CD4-positive, alpha-beta memory T cell (primary cell): ENCODE data around the gene SLC4A11. TPM values are rescaled to one million over a fixed set of nuclear protein-coding genes. Genes with fewer than 3 reads are reported as not detected.
"Not testable (repeated sequence)": the region's sequence is repeated elsewhere in the genome, so short reads cannot be mapped to it uniquely, and the experiment has no call there.

Source experiments
- CTCF ChIA-PET: fragments of 350-600 bp; sonication (Branson Sonifier 250); formaldehyde crosslinking; loops from one replicate; lab custom pipeline; 2021; ENCODE audit warnings: inconsistent platforms; ENCODE audit not compliant: partially characterized antibody; lab: Charles Lee
- POLR2A ChIA-PET: fragments of 350-600 bp; sonication (Branson Sonifier 250); formaldehyde crosslinking; loops from one replicate; lab custom pipeline; 2021; ENCODE audit not compliant: partially characterized antibody; lab: Charles Lee
- DNase-seq, 5 donors: peaks; one replicate each; pipeline versions ENCODE4 v3.0.0 to v3.0.0-alpha.2; 2020 to 2022; ENCODE audit warnings: mixed read lengths in 1 of 5
- H3K27ac ChIP-seq: one replicate; pipeline ENCODE4 v1.7.0; 2013; ENCODE audit warnings: low read depth, low read length
- H3K27me3 ChIP-seq: 2 replicates; pipeline ENCODE4 v1.7.0; 2013; ENCODE audit warnings: mild to moderate bottlenecking, low read length, moderate library complexity; ENCODE audit not compliant: insufficient read depth
- H3K36me3 ChIP-seq: 2 replicates; pipeline ENCODE4 v1.7.0; 2013; ENCODE audit warnings: mild to moderate bottlenecking, low read length, moderate library complexity; ENCODE audit not compliant: insufficient read depth
- H3K4me1 ChIP-seq: 2 replicates; pipeline ENCODE4 v1.7.0; 2013; ENCODE audit warnings: mild to moderate bottlenecking, low read length, moderate library complexity; ENCODE audit not compliant: insufficient read depth
- H3K4me3 ChIP-seq, 2 donors: one replicate each; pipeline ENCODE4 v1.7.0; 2013; ENCODE audit warnings: low read length in 2 of 2, mild to moderate bottlenecking in 1 of 2
- H3K9me3 ChIP-seq, 2 donors: one replicate each; pipeline ENCODE4 v1.7.0; 2013; ENCODE audit warnings: low read length in 2 of 2, control low read depth in 1 of 2; ENCODE audit not compliant: control insufficient read depth in 1 of 2
- H3K27ac Mint-ChIP-seq, 7 donors: one replicate each; pipeline ENCODE4 v1.8.0; 2020 to 2021; ENCODE audit warnings: mixed read lengths in 7 of 7, mild to moderate bottlenecking in 6 of 7, inconsistent platforms in 3 of 7, moderate library complexity in 3 of 7
- H3K27me3 Mint-ChIP-seq, 2 donors: one replicate each; pipeline ENCODE4 v1.8.0; 2020 to 2021; ENCODE audit warnings: mixed read lengths in 2 of 2
- H3K36me3 Mint-ChIP-seq, 2 donors: one replicate each; pipeline ENCODE4 v1.8.0; 2020 to 2021; ENCODE audit warnings: mixed read lengths in 2 of 2, inconsistent platforms in 1 of 2, mild to moderate bottlenecking in 1 of 2
- H3K4me1 Mint-ChIP-seq, 4 donors: one replicate each; pipeline ENCODE4 v1.8.0; 2020 to 2021; ENCODE audit warnings: mixed read lengths in 4 of 4, mild to moderate bottlenecking in 1 of 4
- H3K4me3 Mint-ChIP-seq, 8 donors: one replicate each; pipeline ENCODE4 v1.8.0; 2020 to 2021; ENCODE audit warnings: mixed read lengths in 8 of 8, mild to moderate bottlenecking in 7 of 8, moderate library complexity in 6 of 8, inconsistent platforms in 3 of 8
- H3K9me3 Mint-ChIP-seq, 8 donors: one replicate each; pipeline ENCODE4 v1.8.0; 2020 to 2021; ENCODE audit warnings: mixed read lengths in 8 of 8, mild to moderate bottlenecking in 5 of 8, inconsistent platforms in 3 of 8, moderate library complexity in 1 of 8
- intact Hi-C: fragments of 100-400 bp; cut with micrococcal nuclease; formaldehyde crosslinking; loops from one replicate; pipeline ENCODE4 v1.15.1; 2023
- polyA plus RNA-seq, 2 donors: library from polyadenylated mRNA; unstranded; fragments of 300-500 nt; fragmentation: Illumina TruSeq; gene quantifications; one replicate each; pipeline ENCODE4 v1.2.3, GENCODE V29; 2021
- total RNA-seq, 2 experiments: library from RNA; stranded (reverse); gene quantifications; one replicate each; pipeline ENCODE4 v1.2.3, GENCODE V29; 2021

Gene SLC4A11
- total and polyA plus RNA-seq, 4 experiments from 2014 or later: 0.35 to 0.83 (median 0.37) TPM; not detected in 1

DNA sequence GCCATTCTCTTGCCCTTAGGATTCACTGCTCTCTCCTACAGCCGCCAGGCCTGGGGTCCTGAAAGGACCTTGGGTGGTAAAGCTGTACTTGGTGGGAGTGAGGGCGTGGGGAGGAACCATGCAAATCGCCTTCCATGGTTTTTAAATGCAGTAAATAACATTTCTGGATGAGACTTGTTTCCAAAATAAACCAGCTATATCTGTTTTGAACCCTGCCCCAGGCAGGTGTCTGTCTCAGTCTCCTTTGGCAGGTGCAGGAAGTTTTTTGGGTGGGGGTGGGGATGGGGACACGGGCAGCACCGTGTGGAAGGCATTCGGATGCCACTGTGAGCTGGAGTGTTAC lies 15.4 kb downstream of the SLC4A11 start:
- Histone ChIP-seq H3K36me3 (peaks cover 17% of the 10 kb centered on the region), H3K27ac (no peak overlapping the region), H3K9me3 (no peaks in the 10 kb centered on the region), H3K4me3 (no peak overlapping the region), H3K27me3 (no peaks in the 10 kb centered on the region), H3K4me1 (peaks cover 7% of the 10 kb centered on the region)
- H3K27ac Mint-ChIP-seq: peak overlapping the region in 1 of 7 donors; percentile 75
- POLR2A ChIA-PET: interaction anchor here (1.3 to 1.8 kb wide), 3 partner anchors 13 to 20 kb away, joined by 4 to 7 read pairs (median 6); partner anchors contain the start of gene SLC4A11
- no peaks in the 10 kb centered on the region for H3K27me3 Mint-ChIP-seq
- peaks cover 8 to 11% of the 10 kb centered on the region in 2 donors for H3K36me3 Mint-ChIP-seq
- DNase-seq: no peak
- H3K4me1 Mint-ChIP-seq: peaks cover 0 to 13% (median 3%) of the 10 kb centered on the region in 4 donors
- CTCF ChIA-PET: interaction anchor here (1.6 kb wide), 1 partner anchor 170 kb away, joined by 4 read pairs; no protein-coding TSS in a partner anchor
- H3K4me3 Mint-ChIP-seq: no peak overlapping the region
- intact Hi-C loops: no loop called here
- H3K9me3 Mint-ChIP-seq: no peaks in the 10 kb centered on the region

DNA sequence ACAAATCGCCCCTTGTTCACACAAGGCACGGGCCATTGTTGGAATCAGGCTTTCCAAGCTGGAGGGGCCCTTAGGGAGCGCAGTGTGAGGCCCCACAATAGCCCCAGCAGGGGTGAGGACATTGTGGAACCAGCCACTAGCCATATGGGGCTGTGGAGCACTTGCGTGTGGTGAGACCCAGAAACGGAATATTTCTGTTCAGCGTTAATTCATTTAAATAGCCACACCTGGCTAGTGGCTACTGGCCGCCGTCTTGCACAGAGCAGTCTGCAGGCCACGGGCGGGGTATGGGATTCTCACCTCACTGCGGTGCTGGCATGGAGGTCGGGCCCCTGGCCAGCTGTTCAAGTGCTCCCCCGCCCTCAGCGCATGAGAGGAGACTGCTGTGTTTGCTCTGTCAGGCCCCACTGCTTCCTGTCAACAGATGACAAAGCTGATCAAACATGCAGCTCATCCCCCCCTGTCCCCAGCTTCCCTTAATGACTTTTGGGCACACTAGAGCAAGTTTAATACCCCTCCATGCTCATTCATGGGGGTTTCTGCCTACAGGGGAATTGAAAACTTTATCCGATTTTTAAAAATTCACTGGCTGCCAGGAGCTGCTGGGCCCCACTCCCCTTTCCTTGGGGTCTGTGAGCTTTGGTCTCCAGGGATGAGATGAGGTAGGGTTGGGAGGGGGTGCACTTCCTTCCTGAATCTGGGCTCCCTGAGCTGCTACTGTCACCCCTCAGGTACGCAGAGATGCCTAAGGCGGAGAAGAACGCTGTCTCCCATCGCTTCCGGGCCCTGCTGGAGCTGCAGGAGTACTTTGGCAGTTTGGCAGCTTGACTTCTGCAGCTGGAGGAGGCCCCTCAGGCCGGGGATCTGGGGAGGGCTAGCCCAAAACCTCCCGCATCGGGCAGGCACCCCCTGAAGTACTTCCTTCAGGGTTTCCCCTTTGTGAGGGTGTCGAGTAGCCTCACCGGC lies 16.1 kb downstream of the SLC4A11 start:
- Histone ChIP-seq H3K9me3 (no peaks in the 10 kb centered on the region), H3K4me3 (no peak overlapping the region), H3K27ac (no peak overlapping the region), H3K36me3 (peaks cover 17% of the 10 kb centered on the region), H3K27me3 (no peaks in the 10 kb centered on the region), H3K4me1 (peaks cover 13% of the 10 kb centered on the region)
- H3K4me3 Mint-ChIP-seq: peak overlapping the region in 1 of 8 donors; percentile 36
- POLR2A ChIA-PET: interaction anchor here (1.3 to 1.8 kb wide), 3 partner anchors 12 to 19 kb away, joined by 4 to 7 read pairs (median 6); partner anchors contain the start of gene SLC4A11
- DNase-seq: peak in 3 of 5 donors; percentile 9 to 23 (median 16)
- no peaks in the 10 kb centered on the region for H3K27me3 Mint-ChIP-seq
- intact Hi-C loops: no loop called here
- peaks cover 8 to 11% of the 10 kb centered on the region in 2 donors for H3K36me3 Mint-ChIP-seq
- peak overlapping the region in 5 of 7 donors; percentile 15 to 75 (median 24) for H3K27ac Mint-ChIP-seq
- H3K9me3 Mint-ChIP-seq: no peaks in the 10 kb centered on the region
- H3K4me1 Mint-ChIP-seq: peaks cover 0 to 18% (median 5%) of the 10 kb centered on the region in 4 donors
- CTCF ChIA-PET: interaction anchor here (0.7 to 1.6 kb wide), 2 partner anchors 54 to 170 kb away, joined by 3 to 4 read pairs; no protein-coding TSS in a partner anchor

DNA sequence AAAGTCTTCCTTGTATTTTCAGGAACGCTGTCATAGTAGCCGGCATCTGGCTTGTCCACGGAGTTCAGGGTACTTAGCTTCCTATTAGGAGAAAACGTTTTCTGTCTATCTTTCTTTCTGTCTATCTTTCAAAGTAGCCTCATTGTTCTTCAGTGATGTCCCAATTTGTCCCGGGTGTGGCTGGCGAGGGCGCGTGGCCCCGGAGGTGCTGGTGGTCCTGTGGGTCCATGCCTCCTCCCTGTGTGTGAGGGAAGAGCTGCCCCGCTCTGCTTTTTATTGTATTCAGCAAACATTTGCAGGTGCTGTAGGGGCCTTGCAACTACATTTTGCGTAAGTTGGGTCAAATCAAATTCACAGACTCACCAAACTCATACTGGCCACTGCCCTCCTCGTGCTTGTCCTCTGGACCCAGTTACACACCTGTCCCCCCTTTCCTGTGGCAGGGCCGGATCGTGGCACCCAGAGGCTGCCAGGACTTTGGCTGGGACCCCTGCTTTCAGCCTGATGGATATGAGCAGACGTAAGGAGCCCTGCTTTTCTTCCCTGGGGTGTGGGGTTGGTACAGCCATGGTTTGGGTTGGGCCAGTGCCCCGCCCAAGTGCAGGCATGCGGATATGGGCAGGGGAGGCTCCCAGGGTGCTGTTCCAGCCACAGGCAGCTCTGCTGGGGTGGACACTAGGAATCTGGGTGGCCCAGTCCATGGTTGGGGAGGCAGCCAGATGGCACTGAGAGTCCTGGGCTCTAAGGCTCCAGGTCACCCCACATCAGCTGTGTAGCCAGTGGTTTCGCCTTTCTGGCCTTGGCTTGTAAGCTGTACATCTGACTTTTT lies 17.4 kb downstream of the SLC4A11 start:
- Mint-ChIP-seq H3K4me3 (no peak overlapping the region), H3K9me3 (no peaks in the 10 kb centered on the region), H3K27me3 (no peaks in the 10 kb centered on the region), H3K4me1 (peaks cover 0 to 18% (median 5%) of the 10 kb centered on the region in 4 donors), H3K27ac (peak overlapping the region in 1 of 7 donors; percentile 16), H3K36me3 (peaks cover 8 to 11% of the 10 kb centered on the region in 2 donors)
- Histone ChIP-seq H3K27me3 (no peaks in the 10 kb centered on the region), H3K4me3 (no peak overlapping the region), H3K9me3 (no peaks in the 10 kb centered on the region), H3K4me1 (peaks cover 13% of the 10 kb centered on the region), H3K36me3 (peaks cover 17% of the 10 kb centered on the region), H3K27ac (no peak overlapping the region)
- intact Hi-C loops: no loop called here
- POLR2A ChIA-PET: no interaction called here
- DNase-seq: no peak
- CTCF ChIA-PET: interaction anchor here (0.7 kb wide), 1 partner anchor 55 kb away, joined by 3 read pairs; no protein-coding TSS in a partner anchor

DNA sequence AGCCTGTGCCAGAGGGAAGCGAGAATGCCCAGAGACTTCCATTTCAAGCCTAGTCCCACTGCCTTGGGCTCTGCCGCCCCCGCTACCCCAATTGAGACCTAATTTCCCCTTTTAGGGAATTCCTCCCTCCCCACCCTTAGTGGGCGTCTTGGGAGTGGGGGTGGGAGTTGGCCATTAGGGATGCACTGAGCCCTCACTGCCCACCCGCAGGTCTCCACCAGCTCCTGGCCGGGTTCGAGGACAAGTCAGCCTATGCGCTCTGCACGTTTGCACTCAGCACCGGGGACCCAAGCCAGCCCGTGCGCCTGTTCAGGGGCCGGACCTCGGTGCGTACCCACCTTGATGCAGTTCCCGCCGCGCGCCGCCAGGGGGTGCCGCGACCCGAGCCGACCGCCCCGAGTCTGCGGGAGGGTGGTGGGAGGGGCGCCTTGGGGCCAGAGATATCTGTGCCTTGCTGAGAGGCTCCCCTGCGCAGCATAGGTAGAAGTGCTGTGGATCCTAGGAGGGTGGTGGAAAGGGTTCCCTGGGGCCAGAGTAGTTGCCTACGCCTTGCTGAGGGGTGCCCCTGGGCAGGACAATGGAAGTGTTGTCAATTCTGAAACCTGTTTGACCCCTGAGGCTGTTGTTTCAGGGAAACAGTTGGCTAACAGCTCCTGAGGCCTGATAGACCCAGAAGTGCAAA lies 20.5 kb downstream of the SLC4A11 start:
- POLR2A ChIA-PET: interaction anchor here (0.6 kb wide), 1 partner anchor 23 kb away, joined by 3 read pairs; no protein-coding TSS in a partner anchor
- Mint-ChIP-seq H3K36me3 (peaks cover 12 to 22% of the 10 kb centered on the region in 2 donors), H3K4me3 (no peak overlapping the region), H3K4me1 (peaks cover 0 to 18% (median 6%) of the 10 kb centered on the region in 4 donors), H3K27me3 (no peaks in the 10 kb centered on the region), H3K9me3 (no peaks in the 10 kb centered on the region), H3K27ac (no peak overlapping the region)
- intact Hi-C loops: loop anchor here (1.0 to 5.0 kb wide), 3 partner anchors 21 to 494 kb away; partner anchors contain the start of genes SIGLEC1 and SLC4A11
- DNase-seq: peak; percentile 62 to 72 (median 70)
- no peak overlapping the region for H3K27ac ChIP-seq
- no peaks in the 10 kb centered on the region for H3K9me3 ChIP-seq
- no peaks in the 10 kb centered on the region for H3K27me3 ChIP-seq
- no peak overlapping the region for H3K4me3 ChIP-seq
- peaks cover 33% of the 10 kb centered on the region for H3K36me3 ChIP-seq
- H3K4me1 ChIP-seq: peaks cover 13% of the 10 kb centered on the region
- CTCF ChIA-PET: interaction anchor here (0.6 to 3.8 kb wide), 35 partner anchors 9 to 492 kb away, joined by 3 to 20 read pairs (median 4); partner anchors contain the start of genes ITPA, MRPS26 and SLC4A11

DNA sequence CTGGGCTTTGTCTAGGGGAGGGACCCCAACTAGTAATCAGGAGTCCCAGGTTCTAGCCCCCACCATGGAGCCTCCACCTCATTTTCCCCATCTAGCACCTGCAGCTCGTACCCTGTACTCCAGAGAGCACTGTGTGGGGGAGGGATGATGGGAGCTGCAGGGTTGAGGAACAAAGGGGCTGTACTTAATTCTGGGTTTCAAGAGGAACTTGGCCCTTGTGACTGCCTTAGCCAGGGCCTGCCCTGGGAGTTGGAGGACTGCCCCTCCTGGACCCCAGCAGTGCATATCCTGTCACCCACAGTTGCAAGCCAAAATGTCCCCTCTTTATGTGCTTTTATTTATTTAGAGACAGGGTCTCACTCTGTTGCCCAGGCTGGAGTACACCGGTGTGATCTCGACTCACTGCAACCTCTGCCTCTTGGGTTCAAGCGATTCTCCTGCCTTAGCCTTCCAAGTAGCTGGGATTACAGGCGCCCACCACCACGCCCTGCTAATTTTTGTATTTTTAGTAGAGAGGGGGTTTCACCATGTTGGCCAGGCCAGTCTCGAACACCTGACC lies 23.6 kb downstream of the SLC4A11 start:
- H3K9me3 Mint-ChIP-seq, DNase-seq, H3K27ac ChIP-seq, H3K4me3 ChIP-seq, H3K27me3 ChIP-seq, H3K9me3 ChIP-seq, H3K4me3 Mint-ChIP-seq, CTCF ChIA-PET, H3K27me3 Mint-ChIP-seq: not testable (repeated sequence)
- Histone ChIP-seq H3K4me1 (peaks cover 12% of the 10 kb centered on the region), H3K36me3 (peaks cover 25% of the 10 kb centered on the region)
- POLR2A ChIA-PET: interaction anchor here (1.1 kb wide), 1 partner anchor 13 kb away, joined by 3 read pairs; no protein-coding TSS in a partner anchor
- Mint-ChIP-seq H3K36me3 (peaks cover 11 to 19% of the 10 kb centered on the region in 2 donors), H3K4me1 (peaks cover 5 to 21% (median 8%) of the 10 kb centered on the region in 4 donors), H3K27ac (peak overlapping the region in 1 of 7 donors; percentile 31)
- intact Hi-C loops: loop anchor here (5.0 kb wide), 1 partner anchor 497 kb away; the partner anchor contains the start of gene SIGLEC1

DNA sequence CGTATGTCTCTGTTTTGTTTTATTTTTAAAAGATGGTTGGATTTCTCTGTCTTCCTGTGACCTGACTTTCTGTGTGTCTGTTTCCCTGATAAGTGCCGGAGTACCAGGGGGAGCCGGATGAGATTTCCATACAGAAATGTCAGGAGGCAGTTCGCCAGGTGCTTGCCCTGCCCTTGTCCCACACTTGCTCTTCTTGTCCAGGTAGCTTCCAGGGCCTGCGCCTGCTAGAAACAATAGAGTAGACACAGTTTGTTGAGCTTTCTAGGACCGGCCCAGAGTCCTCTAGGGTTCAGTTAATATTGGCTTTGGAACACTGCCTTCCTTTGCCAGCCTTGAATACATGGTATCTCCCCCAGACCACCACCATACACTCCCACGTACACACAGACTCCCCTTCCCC lies 25.8 kb downstream of the SLC4A11 start:
- no peaks in the 10 kb centered on the region for H3K27me3 Mint-ChIP-seq
- Histone ChIP-seq H3K36me3 (peaks cover 22% of the 10 kb centered on the region), H3K27ac (no peak overlapping the region), H3K4me3 (no peak overlapping the region), H3K4me1 (peaks cover 21% of the 10 kb centered on the region), H3K27me3 (no peaks in the 10 kb centered on the region), H3K9me3 (no peaks in the 10 kb centered on the region)
- H3K4me3 Mint-ChIP-seq: peak overlapping the region in 1 of 8 donors; percentile 15
- no peak for DNase-seq
- CTCF ChIA-PET: no interaction called here
- peak overlapping the region in 1 of 7 donors; percentile 74 for H3K27ac Mint-ChIP-seq
- H3K4me1 Mint-ChIP-seq: peaks cover 17 to 37% (median 22%) of the 10 kb centered on the region in 4 donors
- H3K9me3 Mint-ChIP-seq: no peaks in the 10 kb centered on the region
- peaks cover 11 to 30% of the 10 kb centered on the region in 2 donors for H3K36me3 Mint-ChIP-seq
- intact Hi-C loops: no loop called here
- POLR2A ChIA-PET: no interaction called here
